ENCODE data around the gene TSHZ1. TPM values are rescaled to one million over a fixed set of nuclear protein-coding genes. Genes with fewer than 3 reads are reported as not detected.
"Not testable (repeated sequence)": the region's sequence is repeated elsewhere in the genome, so short reads cannot be mapped to it uniquely, and the experiment has no call there.

The TSHZ1 gene
- total and polyA plus RNA-seq, 4 donors = 4.2 to 6.6 (median 5.6) TPM

GRCh38 chr18:75185460-75185859 lies 25.1 kb upstream of the TSHZ1 start:
- Histone ChIP-seq H3K4me3 (ENCODE audit: low read depth in 1 of 3, low read length in 3 of 3) (no peak overlapping the region), H3K9me3 (ENCODE audit: control insufficient read depth in 4 of 4, low read length in 3 of 4) (no peaks in the 10 kb centered on the region), H3K27ac (ENCODE audit: low read depth in 1 of 2, low read length in 2 of 2) (no peak overlapping the region), H3K4me1 (ENCODE audit: control insufficient read depth in 4 of 4, insufficient read depth in 4 of 4, low read length in 3 of 4) (no peaks in the 10 kb centered on the region), H3K36me3 (ENCODE audit: control insufficient read depth in 4 of 4, insufficient read depth in 3 of 4, low read depth in 1 of 4, low read length in 3 of 4) (no peaks in the 10 kb centered on the region), H3K9ac (ENCODE audit: low read depth in 1 of 2, low read length in 2 of 2) (no peak overlapping the region), H3K27me3 (ENCODE audit: control insufficient read depth in 4 of 4, insufficient read depth in 4 of 4, low read length in 3 of 4) (no peaks in the 10 kb centered on the region)
- DNase-seq (ENCODE audit: low spot score) = no peak
- WGBS = 87% methylated on average over 3 of the region's 3 CpGs
- TF ChIP-seq RAD21 (IDR thresholded peaks at IDR 0.05) (no peak), ZBTB33 (IDR thresholded peaks at IDR 0.05) (no peak), JUND (IDR thresholded peaks at IDR 0.05) (no peak), FOXA2 (IDR thresholded peaks at IDR 0.05) (no peak), HNF4A (conservative IDR thresholded peaks at IDR 0.05) (no peak), MAX (IDR thresholded peaks at IDR 0.05) (no peak), GABPA (IDR thresholded peaks at IDR 0.05 in 1 of 2, conservative IDR thresholded peaks at IDR 0.05 in 1 of 2) (no peak), SP1 (IDR thresholded peaks at IDR 0.05) (no peak), RXRA (IDR thresholded peaks at IDR 0.05) (no peak), ATF3 (IDR thresholded peaks at IDR 0.05) (no peak), FOXA1 (IDR thresholded peaks at IDR 0.05) (no peak), REST (IDR thresholded peaks at IDR 0.05) (no peak), EGR1 (IDR thresholded peaks at IDR 0.05; ENCODE audit: low read depth in 2 of 2) (no peak), TAF1 (conservative IDR thresholded peaks at IDR 0.05) (no peak), YY1 (IDR thresholded peaks at IDR 0.05) (no peak), NR2F2 (IDR thresholded peaks at IDR 0.05) (no peak), HNF4G (IDR thresholded peaks at IDR 0.05) (no peak)

- H3K27ac ChIP-seq (ENCODE audit: low read depth in 1 of 2, low read length in 2 of 2); H3K4me3 ChIP-seq (ENCODE audit: low read depth in 1 of 3, low read length in 3 of 3); H3K36me3 ChIP-seq (ENCODE audit: control insufficient read depth in 4 of 4, insufficient read depth in 3 of 4, low read depth in 1 of 4, low read length in 3 of 4); H3K9ac ChIP-seq (ENCODE audit: low read depth in 1 of 2, low read length in 2 of 2); DNase-seq (ENCODE audit: low spot score); H3K27me3 ChIP-seq (ENCODE audit: control insufficient read depth in 4 of 4, insufficient read depth in 4 of 4, low read length in 3 of 4); H3K9me3 ChIP-seq (ENCODE audit: control insufficient read depth in 4 of 4, low read length in 3 of 4); H3K4me1 ChIP-seq (ENCODE audit: control insufficient read depth in 4 of 4, insufficient read depth in 4 of 4, low read length in 3 of 4): not testable (repeated sequence)
- 93% methylated on average over 4 of the region's 4 CpGs for WGBS
Observed at GRCh38 chr18:75187702-75188101, 22.9 kb upstream of the TSHZ1 start.
